Measurements from ENCODE around the gene PARVA. TPM values are rescaled to one million over a fixed set of nuclear protein-coding genes. Genes with fewer than 3 reads are reported as not detected.

Gene PARVA
- total RNA-seq, 1 experiment from 2014 or later = 31.5 TPM

DNA sequence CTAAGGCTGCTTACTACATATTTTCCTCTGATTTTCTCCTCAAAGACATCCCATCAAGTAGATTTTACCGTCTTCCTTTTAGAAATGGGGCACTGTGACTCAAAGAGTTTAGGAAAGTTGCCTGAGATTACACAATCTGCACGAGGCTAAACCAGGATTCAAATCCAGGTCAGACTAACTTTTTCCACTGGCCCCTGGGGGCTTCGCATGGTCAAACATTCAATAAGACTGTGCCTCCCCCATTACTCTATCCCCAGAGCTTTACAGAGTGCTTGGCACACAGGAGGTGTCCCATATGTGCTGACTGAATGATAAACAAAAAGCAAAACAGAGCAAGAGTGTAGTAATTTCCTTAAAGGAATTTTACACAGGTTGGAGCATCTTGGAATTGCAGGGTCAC lies 178.8 kb downstream of the PARVA start:
- Histone ChIP-seq H3F3A (ENCODE audit: insufficient read depth, low read depth) (no peaks in the 10 kb centered on the region), H3K27me3 (ENCODE audit: insufficient read depth, low read depth) (no peaks in the 10 kb centered on the region), H3K4me3 (no peak overlapping the region), H4K20me1 (ENCODE audit: insufficient read depth) (no peaks in the 10 kb centered on the region), H3K4me1 (replicated peaks; ENCODE audit: insufficient read depth) (no peaks in the 10 kb centered on the region), H3K27ac (no peak overlapping the region), H3K79me2 (ENCODE audit: low read depth) (no peaks in the 10 kb centered on the region), H3K9me3 (ENCODE audit: insufficient read depth, low read depth) (no peaks in the 10 kb centered on the region), H3K4me2 (no peak overlapping the region), H2AFZ (no peak overlapping the region), H3K36me3 (ENCODE audit: low read depth) (no peaks in the 10 kb centered on the region), H3K9me2 (ENCODE audit: insufficient read depth) (no peaks in the 10 kb centered on the region)
- intact Hi-C loops (cut with micrococcal nuclease; ENCODE audit: unreplicated experiment) = no loop called here
- no peak for TF ChIP-seq EZH2 (IDR thresholded peaks at IDR 0.05; ENCODE audit: low read depth)
- TF ChIP-seq, protein P1, sequence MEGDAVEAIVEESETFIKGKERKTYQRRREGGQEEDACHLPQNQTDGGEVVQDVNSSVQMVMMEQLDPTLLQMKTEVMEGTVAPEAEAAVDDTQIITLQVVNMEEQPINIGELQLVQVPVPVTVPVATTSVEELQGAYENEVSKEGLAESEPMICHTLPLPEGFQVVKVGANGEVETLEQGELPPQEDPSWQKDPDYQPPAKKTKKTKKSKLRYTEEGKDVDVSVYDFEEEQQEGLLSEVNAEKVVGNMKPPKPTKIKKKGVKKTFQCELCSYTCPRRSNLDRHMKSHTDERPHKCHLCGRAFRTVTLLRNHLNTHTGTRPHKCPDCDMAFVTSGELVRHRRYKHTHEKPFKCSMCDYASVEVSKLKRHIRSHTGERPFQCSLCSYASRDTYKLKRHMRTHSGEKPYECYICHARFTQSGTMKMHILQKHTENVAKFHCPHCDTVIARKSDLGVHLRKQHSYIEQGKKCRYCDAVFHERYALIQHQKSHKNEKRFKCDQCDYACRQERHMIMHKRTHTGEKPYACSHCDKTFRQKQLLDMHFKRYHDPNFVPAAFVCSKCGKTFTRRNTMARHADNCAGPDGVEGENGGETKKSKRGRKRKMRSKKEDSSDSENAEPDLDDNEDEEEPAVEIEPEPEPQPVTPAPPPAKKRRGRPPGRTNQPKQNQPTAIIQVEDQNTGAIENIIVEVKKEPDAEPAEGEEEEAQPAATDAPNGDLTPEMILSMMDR (conservative IDR thresholded peaks at IDR 0.05) = no peak
- DNase-seq = no peak
- CTCF ChIA-PET = no interaction called here
- BruUV-seq (replicated peaks) = no TSS peak
- POLR2A ChIA-PET (ENCODE audit: unreplicated experiment) = no interaction called here

DNA sequence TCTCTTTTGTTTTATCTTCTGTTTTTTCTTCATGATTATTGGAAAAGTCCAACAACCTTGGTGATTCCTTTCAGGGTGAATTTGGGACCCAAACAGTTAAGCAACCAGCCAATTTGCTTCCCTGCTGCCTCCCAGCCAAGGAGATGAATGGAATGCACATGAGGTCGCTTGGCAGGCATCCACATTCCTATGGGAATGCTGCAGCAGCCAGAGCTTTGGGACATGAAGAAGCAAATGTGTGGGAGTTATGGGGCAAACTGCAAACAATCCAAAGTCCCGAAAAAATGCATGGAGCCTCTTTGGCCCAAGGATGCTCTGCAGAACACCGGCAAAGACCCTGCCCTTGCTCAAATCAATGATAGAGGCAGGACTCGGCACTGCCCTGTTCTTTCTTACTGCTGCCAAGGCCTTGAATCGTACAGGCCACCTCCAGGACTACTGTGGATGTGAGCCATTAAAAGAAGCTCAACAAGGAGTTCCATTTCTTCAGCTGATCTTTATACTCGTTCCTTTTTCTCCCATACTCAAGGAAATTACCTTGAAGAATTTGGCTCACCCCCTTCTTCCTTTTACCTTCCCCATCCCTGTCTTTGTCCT lies 179.5 kb downstream of the PARVA start:
- H3K36me3 ChIP-seq (ENCODE audit: low read depth) = no peaks in the 10 kb centered on the region
- no peak overlapping the region for H3K4me3 ChIP-seq
- no peaks in the 10 kb centered on the region for H4K20me1 ChIP-seq (ENCODE audit: insufficient read depth)
- intact Hi-C loops (cut with micrococcal nuclease; ENCODE audit: unreplicated experiment) = no loop called here
- no TSS peak for BruUV-seq (replicated peaks)
- H2AFZ ChIP-seq = no peak overlapping the region
- no peaks in the 10 kb centered on the region for H3K79me2 ChIP-seq (ENCODE audit: low read depth)
- no peaks in the 10 kb centered on the region for H3K27me3 ChIP-seq (ENCODE audit: insufficient read depth, low read depth)
- ChIA-PET CTCF (no interaction called here), POLR2A (ENCODE audit: unreplicated experiment) (interaction anchor here (0.6 kb wide), 1 partner anchor 345 kb away, joined by 3 read pairs; no protein-coding TSS in a partner anchor)
- no peaks in the 10 kb centered on the region for H3K4me1 ChIP-seq (replicated peaks; ENCODE audit: insufficient read depth)
- peak in 1 of 2 experiments; percentile 26 for DNase-seq
- H3F3A ChIP-seq (ENCODE audit: insufficient read depth, low read depth) = no peaks in the 10 kb centered on the region
- H3K27ac ChIP-seq = no peak overlapping the region
- H3K9me3 ChIP-seq (ENCODE audit: insufficient read depth, low read depth) = no peaks in the 10 kb centered on the region
- H3K9me2 ChIP-seq (ENCODE audit: insufficient read depth) = no peaks in the 10 kb centered on the region
- no peak for TF ChIP-seq EZH2 (IDR thresholded peaks at IDR 0.05; ENCODE audit: low read depth)
- TF ChIP-seq, protein P1 (conservative IDR thresholded peaks at IDR 0.05) = no peak
- no peak overlapping the region for H3K4me2 ChIP-seq

DNA sequence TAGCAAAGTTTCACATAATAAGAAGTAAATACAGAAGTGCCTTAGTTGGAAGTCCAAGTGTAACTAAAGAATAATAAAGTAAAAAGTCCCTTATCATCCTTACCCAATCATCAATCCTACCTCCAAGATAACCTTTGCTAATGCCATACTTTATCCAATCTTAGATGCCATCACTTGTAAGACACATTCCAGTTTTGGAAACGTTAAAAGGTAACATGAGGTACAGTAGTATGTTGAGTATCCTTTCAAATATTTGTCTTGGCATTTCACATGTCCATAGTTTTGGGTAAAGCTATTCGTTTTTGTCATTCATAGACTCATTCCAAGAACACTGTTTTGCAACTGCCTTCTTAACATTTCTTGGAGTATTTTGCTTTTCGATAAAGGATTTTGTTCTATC lies 181.6 kb downstream of the PARVA start:
- no peaks in the 10 kb centered on the region for H3K9me3 ChIP-seq (ENCODE audit: insufficient read depth, low read depth)

More for the DNA sequence above, 181.6 kb downstream of the PARVA start:
- no peaks in the 10 kb centered on the region for H3K27me3 ChIP-seq (ENCODE audit: insufficient read depth, low read depth)
- no peak for TF ChIP-seq EZH2 (IDR thresholded peaks at IDR 0.05; ENCODE audit: low read depth)
- TF ChIP-seq, protein P1 (conservative IDR thresholded peaks at IDR 0.05) = no peak
- no peaks in the 10 kb centered on the region for H3K79me2 ChIP-seq (ENCODE audit: low read depth)
- POLR2A ChIA-PET (ENCODE audit: unreplicated experiment) = no interaction called here
- no peaks in the 10 kb centered on the region for H3K36me3 ChIP-seq (ENCODE audit: low read depth)
- CTCF ChIA-PET = interaction anchor here (0.6 kb wide), 1 partner anchor 34 kb away, joined by 4 read pairs; no protein-coding TSS in a partner anchor
- no peaks in the 10 kb centered on the region for H3K4me1 ChIP-seq (replicated peaks; ENCODE audit: insufficient read depth)
- intact Hi-C loops (cut with micrococcal nuclease; ENCODE audit: unreplicated experiment) = no loop called here
- H3K4me3 ChIP-seq = no peak overlapping the region
- no peaks in the 10 kb centered on the region for H3K9me2 ChIP-seq (ENCODE audit: insufficient read depth)
- no peak overlapping the region for H3K27ac ChIP-seq
- DNase-seq = no peak
- no peaks in the 10 kb centered on the region for H3F3A ChIP-seq (ENCODE audit: insufficient read depth, low read depth)
- H2AFZ ChIP-seq = no peak overlapping the region
- no TSS peak for BruUV-seq (replicated peaks)
- H3K4me2 ChIP-seq = no peak overlapping the region
- H4K20me1 ChIP-seq (ENCODE audit: insufficient read depth) = no peaks in the 10 kb centered on the region
